ENCODE results near the gene LHPP.

Gene LHPP

GRCh38 chr10:124619195-124619594 lies 157.6 kb downstream of the LHPP start:
- Histone ChIP-seq H3K36me3 (ENCODE audit: control insufficient read depth in 4 of 4, insufficient read depth in 4 of 4, low read length in 3 of 4) (peaks cover 0 to 45% (median 13%) of the 10 kb centered on the region in 4 experiments), H3K9me3 (ENCODE audit: control extremely low read depth in 1 of 5, control insufficient read depth in 4 of 5, insufficient read depth in 2 of 5, low read depth in 1 of 5, low read length in 4 of 5) (no peaks in the 10 kb centered on the region), H3K4me1 (ENCODE audit: control extremely low read depth in 1 of 4, control insufficient read depth in 4 of 4, insufficient read depth in 4 of 4, low read length in 3 of 4) (peaks cover 5 to 51% (median 40%) of the 10 kb centered on the region in 4 experiments), H3K27me3 (replicated peaks in 2 of 5; ENCODE audit: control insufficient read depth in 4 of 5, insufficient read depth in 5 of 5, low read length in 4 of 5) (no peaks in the 10 kb centered on the region), H3K27ac (ENCODE audit: insufficient read depth in 1 of 2, low read depth in 1 of 2, low read length in 2 of 2, poor library complexity in 1 of 2, severe bottlenecking in 2 of 2) (peak overlapping the region in 1 of 2 experiments; percentile 66), H3K4me3 (ENCODE audit: control insufficient read depth in 1 of 7, extremely low read depth in 1 of 7, insufficient read depth in 4 of 7, low read depth in 2 of 7, low read length in 6 of 7) (peak overlapping the region in 4 of 7 experiments; percentile 16 to 54 (median 50))
- CTCF ChIA-PET = interaction anchor here (1.0 to 1.5 kb wide), 4 partner anchors 9 to 122 kb away, joined by 3 to 10 read pairs (median 4); no protein-coding TSS in a partner anchor
- WGBS (ENCODE audit: insufficient coverage) = 7% methylated on average over 8 of the region's 9 CpGs
- DNase-seq = peak; percentile 36 to 90 (median 84)
- POLR2A ChIA-PET = no interaction called here

- H3K4me1 ChIP-seq (ENCODE audit: control extremely low read depth in 1 of 4, control insufficient read depth in 4 of 4, insufficient read depth in 4 of 4, low read length in 3 of 4) = peaks cover 5 to 51% (median 40%) of the 10 kb centered on the region in 4 experiments
- POLR2A ChIA-PET = no interaction called here
- WGBS (ENCODE audit: insufficient coverage) = 80% methylated on average over 13 of the region's 26 CpGs
- DNase-seq = peak in 2 of 3 donors; percentile 64 to 75
- peaks cover 0 to 48% (median 13%) of the 10 kb centered on the region in 4 experiments for H3K36me3 ChIP-seq (ENCODE audit: control insufficient read depth in 4 of 4, insufficient read depth in 4 of 4, low read length in 3 of 4)
- CTCF ChIA-PET = interaction anchor here (1.0 to 1.6 kb wide), 8 partner anchors 8 to 125 kb away, joined by 3 to 10 read pairs (median 4); no protein-coding TSS in a partner anchor
- H3K27me3 ChIP-seq (replicated peaks in 2 of 5; ENCODE audit: control insufficient read depth in 4 of 5, insufficient read depth in 5 of 5, low read length in 4 of 5) = no peaks in the 10 kb centered on the region
- H3K9me3 ChIP-seq (ENCODE audit: control extremely low read depth in 1 of 5, control insufficient read depth in 4 of 5, insufficient read depth in 2 of 5, low read depth in 1 of 5, low read length in 4 of 5) = no peaks in the 10 kb centered on the region
- H3K4me3 ChIP-seq (ENCODE audit: control insufficient read depth in 1 of 7, extremely low read depth in 1 of 7, insufficient read depth in 4 of 7, low read depth in 2 of 7, low read length in 6 of 7) = peak overlapping the region in 3 of 7 experiments; percentile 48 to 54 (median 52)
- peak overlapping the region in 1 of 2 experiments; percentile 66 for H3K27ac ChIP-seq (ENCODE audit: insufficient read depth in 1 of 2, low read depth in 1 of 2, low read length in 2 of 2, poor library complexity in 1 of 2, severe bottlenecking in 2 of 2)
Measured at GRCh38 chr10:124619802-124620490, 158.3 kb downstream of the LHPP start.

- POLR2A ChIA-PET = no interaction called here
- WGBS (ENCODE audit: insufficient coverage) = 91% methylated on average over 13 of the region's 13 CpGs
- no peak for DNase-seq
- Histone ChIP-seq H3K27me3 (replicated peaks in 2 of 5; ENCODE audit: control insufficient read depth in 4 of 5, insufficient read depth in 5 of 5, low read length in 4 of 5) (no peaks in the 10 kb centered on the region), H3K27ac (ENCODE audit: insufficient read depth in 1 of 2, low read depth in 1 of 2, low read length in 2 of 2, poor library complexity in 1 of 2, severe bottlenecking in 2 of 2) (no peak overlapping the region), H3K4me3 (ENCODE audit: control insufficient read depth in 1 of 7, extremely low read depth in 1 of 7, insufficient read depth in 4 of 7, low read depth in 2 of 7, low read length in 6 of 7) (no peak overlapping the region), H3K9me3 (ENCODE audit: control extremely low read depth in 1 of 5, control insufficient read depth in 4 of 5, insufficient read depth in 2 of 5, low read depth in 1 of 5, low read length in 4 of 5) (no peaks in the 10 kb centered on the region), H3K4me1 (ENCODE audit: control extremely low read depth in 1 of 4, control insufficient read depth in 4 of 4, insufficient read depth in 4 of 4, low read length in 3 of 4) (peaks cover 7 to 49% (median 45%) of the 10 kb centered on the region in 4 experiments), H3K36me3 (ENCODE audit: control insufficient read depth in 4 of 4, insufficient read depth in 4 of 4, low read length in 3 of 4) (peaks cover 0 to 43% (median 12%) of the 10 kb centered on the region in 4 experiments)
- CTCF ChIA-PET = interaction anchor here (1.5 kb wide), 2 partner anchors 21 to 123 kb away, joined by 3 read pairs; no protein-coding TSS in a partner anchor
Measured at GRCh38 chr10:124621637-124622036, 160.0 kb downstream of the LHPP start.

GRCh38 chr10:124622158-124622557 lies 160.5 kb downstream of the LHPP start:
- no peak for DNase-seq
- Histone ChIP-seq H3K4me1 (ENCODE audit: control extremely low read depth in 1 of 4, control insufficient read depth in 4 of 4, insufficient read depth in 4 of 4, low read length in 3 of 4) (peaks cover 7 to 50% (median 48%) of the 10 kb centered on the region in 4 experiments), H3K9me3 (ENCODE audit: control extremely low read depth in 1 of 5, control insufficient read depth in 4 of 5, insufficient read depth in 2 of 5, low read depth in 1 of 5, low read length in 4 of 5) (no peaks in the 10 kb centered on the region), H3K36me3 (ENCODE audit: control insufficient read depth in 4 of 4, insufficient read depth in 4 of 4, low read length in 3 of 4) (peaks cover 0 to 38% (median 12%) of the 10 kb centered on the region in 4 experiments), H3K27me3 (replicated peaks in 2 of 5; ENCODE audit: control insufficient read depth in 4 of 5, insufficient read depth in 5 of 5, low read length in 4 of 5) (no peaks in the 10 kb centered on the region), H3K27ac (ENCODE audit: insufficient read depth in 1 of 2, low read depth in 1 of 2, low read length in 2 of 2, poor library complexity in 1 of 2, severe bottlenecking in 2 of 2) (no peak overlapping the region), H3K4me3 (ENCODE audit: control insufficient read depth in 1 of 7, extremely low read depth in 1 of 7, insufficient read depth in 4 of 7, low read depth in 2 of 7, low read length in 6 of 7) (no peak overlapping the region)
- POLR2A ChIA-PET = no interaction called here
- CTCF ChIA-PET = interaction anchor here (0.9 kb wide), 1 partner anchor 10 kb away, joined by 3 read pairs; no protein-coding TSS in a partner anchor
- WGBS (ENCODE audit: insufficient coverage) = 91% methylated on average over 13 of the region's 13 CpGs

GRCh38 chr10:124622866-124623536 lies 161.4 kb downstream of the LHPP start:
- ChIA-PET POLR2A (no interaction called here), CTCF (interaction anchor here (0.6 to 1.0 kb wide), 3 partner anchors 9 to 24 kb away, joined by 3 read pairs; no protein-coding TSS in a partner anchor)
- no peak for DNase-seq
- Histone ChIP-seq H3K27ac (ENCODE audit: insufficient read depth in 1 of 2, low read depth in 1 of 2, low read length in 2 of 2, poor library complexity in 1 of 2, severe bottlenecking in 2 of 2) (no peak overlapping the region), H3K36me3 (ENCODE audit: control insufficient read depth in 4 of 4, insufficient read depth in 4 of 4, low read length in 3 of 4) (peaks cover 0 to 34% (median 12%) of the 10 kb centered on the region in 4 experiments), H3K9me3 (ENCODE audit: control extremely low read depth in 1 of 5, control insufficient read depth in 4 of 5, insufficient read depth in 2 of 5, low read depth in 1 of 5, low read length in 4 of 5) (no peaks in the 10 kb centered on the region), H3K4me3 (ENCODE audit: control insufficient read depth in 1 of 7, extremely low read depth in 1 of 7, insufficient read depth in 4 of 7, low read depth in 2 of 7, low read length in 6 of 7) (no peak overlapping the region), H3K4me1 (ENCODE audit: control extremely low read depth in 1 of 4, control insufficient read depth in 4 of 4, insufficient read depth in 4 of 4, low read length in 3 of 4) (peaks cover 4 to 50% (median 46%) of the 10 kb centered on the region in 4 experiments), H3K27me3 (replicated peaks in 2 of 5; ENCODE audit: control insufficient read depth in 4 of 5, insufficient read depth in 5 of 5, low read length in 4 of 5) (no peaks in the 10 kb centered on the region)
- 94% methylated on average over 30 of the region's 31 CpGs for WGBS (ENCODE audit: insufficient coverage)

GRCh38 chr10:124624006-124624405 lies 162.4 kb downstream of the LHPP start:
- CTCF ChIA-PET = interaction anchor here (1.7 kb wide), 1 partner anchor 9 kb away, joined by 4 read pairs; no protein-coding TSS in a partner anchor
- no peak overlapping the region for H3K27ac ChIP-seq (ENCODE audit: insufficient read depth in 1 of 2, low read depth in 1 of 2, low read length in 2 of 2, poor library complexity in 1 of 2, severe bottlenecking in 2 of 2)
- WGBS (ENCODE audit: insufficient coverage) = 97% methylated on average over 10 of the region's 13 CpGs
- no peaks in the 10 kb centered on the region for H3K27me3 ChIP-seq (replicated peaks in 2 of 5; ENCODE audit: control insufficient read depth in 4 of 5, insufficient read depth in 5 of 5, low read length in 4 of 5)
- peaks cover 0 to 34% (median 12%) of the 10 kb centered on the region in 4 experiments for H3K36me3 ChIP-seq (ENCODE audit: control insufficient read depth in 4 of 4, insufficient read depth in 4 of 4, low read length in 3 of 4)
- peaks cover 4 to 50% (median 40%) of the 10 kb centered on the region in 4 experiments for H3K4me1 ChIP-seq (ENCODE audit: control extremely low read depth in 1 of 4, control insufficient read depth in 4 of 4, insufficient read depth in 4 of 4, low read length in 3 of 4)
- H3K4me3 ChIP-seq (ENCODE audit: control insufficient read depth in 1 of 7, extremely low read depth in 1 of 7, insufficient read depth in 4 of 7, low read depth in 2 of 7, low read length in 6 of 7) = no peak overlapping the region
- DNase-seq = no peak
- POLR2A ChIA-PET = no interaction called here
- no peaks in the 10 kb centered on the region for H3K9me3 ChIP-seq (ENCODE audit: control extremely low read depth in 1 of 5, control insufficient read depth in 4 of 5, insufficient read depth in 2 of 5, low read depth in 1 of 5, low read length in 4 of 5)
